Measurements from ENCODE around the gene MRPL21. TPM values are rescaled to one million over a fixed set of nuclear protein-coding genes. Genes with fewer than 3 reads are reported as not detected.
A peak's percentile ranks its signal among the peaks of the same experiment; 100 is the strongest.

The MRPL21 gene
- total and polyA plus RNA-seq, 9 of the 15 experiments (the other 6 are each of a cell fraction or from before 2014, with no cell fraction given) = 196 to 618 (median 232) TPM

DNA sequence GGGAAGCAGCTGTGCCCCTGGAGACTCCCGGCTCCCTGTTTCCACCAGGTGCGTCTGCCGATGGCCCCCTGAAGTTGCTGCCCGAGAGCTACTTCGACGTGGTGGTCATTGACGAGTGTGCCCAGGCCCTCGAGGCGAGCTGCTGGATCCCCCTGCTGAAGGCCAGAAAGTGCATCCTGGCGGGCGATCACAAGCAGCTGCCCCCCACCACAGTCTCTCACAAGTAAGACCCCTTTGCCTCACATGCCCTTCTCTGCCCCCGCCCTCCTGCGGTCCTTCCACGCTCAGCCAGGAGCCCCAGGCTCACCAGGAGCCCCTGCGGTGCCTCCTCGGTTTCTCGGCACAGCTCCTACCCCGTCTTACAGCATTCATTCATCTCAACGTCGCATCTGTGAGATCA is 25.5 kb upstream of the MRPL21 start:
- Histone ChIP-seq H3K9me3 (replicated peaks; ENCODE audit: control insufficient read depth, insufficient read depth, low read depth, low read length) (peaks cover 14% of the 10 kb centered on the region), H3K9ac (ENCODE audit: insufficient read depth in 1 of 2, low read depth in 2 of 2, low read length in 2 of 2) (no peak overlapping the region; a peak in 1 of 4 replicates), H2AFZ (ENCODE audit: low read depth, low read length) (no peak overlapping the region), H3K4me1 (replicated peaks in 1 of 2; ENCODE audit: control insufficient read depth in 2 of 2, insufficient read depth in 2 of 2, low read length in 2 of 2) (peaks cover 0 to 5% of the 10 kb centered on the region in 2 experiments; a peak in 1 of 5 replicates), H3K4me2 (ENCODE audit: insufficient read depth, low read length) (no peak overlapping the region), H4K20me1 (replicated peaks; ENCODE audit: control insufficient read depth, insufficient read depth, low read length) (no peaks in the 10 kb centered on the region), H3K4me3 (no peak overlapping the region), H3K27me3 (ENCODE audit: control insufficient read depth in 2 of 2, insufficient read depth in 2 of 2, low read length in 2 of 2) (no peaks in the 10 kb centered on the region), H3K36me3 (ENCODE audit: control insufficient read depth, insufficient read depth, low read length) (peaks cover 87% of the 10 kb centered on the region), H3K79me2 (ENCODE audit: control insufficient read depth, insufficient read depth, low read length) (no peaks in the 10 kb centered on the region; the same call in 2 of the 3 replicates), H3K9me1 (ENCODE audit: control insufficient read depth, insufficient read depth, low read length) (no peaks in the 10 kb centered on the region), H3K27ac (ENCODE audit: extremely low read depth, low read depth, low read length) (no peak overlapping the region)
- DNase-seq (ENCODE audit: extremely low read depth in 1 of 4, low spot score in 3 of 4) = no peak
- BruUV-seq (replicated peaks) = no TSS peak
- TF ChIP-seq SIX5 (IDR thresholded peaks at IDR 0.05; ENCODE audit: borderline replicate concordance in 1 of 2, insufficient read depth in 1 of 2, low read depth in 1 of 2, low read length in 2 of 2) (no peak), RBFOX2 (IDR thresholded peaks at IDR 0.05; ENCODE audit: low read depth, low read length) (0 out of 2 replicates have a peak, but pooled peaks have one; percentile 18)
- in situ Hi-C loops (cut with MboI) (no loop called here), intact Hi-C loops (cut with micrococcal nuclease) (no loop called here)
- CTCF ChIA-PET (ENCODE audit: low intra/inter-chr PET ratio) = no interaction called here
- POLR2A ChIA-PET = interaction anchor here (0.6 to 1.2 kb wide), 2 partner anchors 41 to 56 kb away, joined by 3 to 4 read pairs; no protein-coding TSS in a partner anchor
- over 99% methylated on average over 17 of the region's 20 CpGs for WGBS (ENCODE audit: insufficient coverage, low coverage, missing lambda C conversion rate)
- FAIRE-seq = no peak
- ATAC-seq = no peak

DNA sequence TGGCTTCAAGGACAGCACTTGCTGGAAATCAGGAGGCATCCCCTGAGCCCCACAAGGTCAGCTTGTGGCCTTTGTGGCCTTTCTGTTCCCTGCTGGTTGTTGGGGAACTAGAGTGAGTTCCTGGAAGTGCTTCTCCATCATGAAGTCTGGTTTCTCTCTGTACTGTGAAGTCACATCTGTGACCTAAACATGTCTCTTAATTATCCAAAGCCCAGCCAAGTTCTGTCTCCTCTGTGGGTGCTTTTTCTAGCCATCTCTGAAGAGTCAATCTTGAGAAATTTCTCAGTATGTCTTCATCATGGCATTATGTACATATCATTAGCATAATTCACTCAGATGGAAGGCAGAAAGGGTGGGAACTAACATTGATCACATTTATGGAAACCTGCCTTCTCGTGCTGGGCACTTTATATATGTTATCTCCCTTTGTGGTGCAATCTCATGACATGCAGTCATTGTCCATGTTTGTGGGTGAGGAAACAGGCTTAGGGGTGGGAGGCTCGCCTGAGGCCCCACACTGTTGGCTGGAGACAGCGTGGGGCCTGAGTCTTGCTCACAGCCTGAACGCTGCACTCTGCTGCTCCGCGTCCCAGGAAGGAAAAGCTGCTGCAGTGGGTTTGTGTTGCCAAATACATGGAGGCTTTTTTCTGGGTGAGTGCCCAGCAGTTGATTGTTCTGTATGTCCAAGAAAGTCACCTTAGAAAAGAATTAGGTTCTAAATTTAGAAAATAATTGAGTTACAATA is 24.7 kb upstream of the MRPL21 start:
- no peaks in the 10 kb centered on the region for H3K27me3 ChIP-seq (ENCODE audit: control insufficient read depth in 2 of 2, insufficient read depth in 2 of 2, low read length in 2 of 2)
- no peak overlapping the region for H3K9ac ChIP-seq (ENCODE audit: insufficient read depth in 1 of 2, low read depth in 2 of 2, low read length in 2 of 2)
- WGBS (ENCODE audit: insufficient coverage, low coverage, missing lambda C conversion rate) = 92% methylated on average over 6 of the region's 6 CpGs
- no peak overlapping the region for H3K4me2 ChIP-seq (ENCODE audit: insufficient read depth, low read length)
- no peaks in the 10 kb centered on the region for H4K20me1 ChIP-seq (replicated peaks; ENCODE audit: control insufficient read depth, insufficient read depth, low read length)
- no peaks in the 10 kb centered on the region for H3K9me1 ChIP-seq (ENCODE audit: control insufficient read depth, insufficient read depth, low read length)
- peaks cover 14% of the 10 kb centered on the region for H3K9me3 ChIP-seq (replicated peaks; ENCODE audit: control insufficient read depth, insufficient read depth, low read depth, low read length)
- H3K27ac ChIP-seq (ENCODE audit: extremely low read depth, low read depth, low read length) = no peak overlapping the region
- intact Hi-C loops (cut with micrococcal nuclease) (no loop called here), in situ Hi-C loops (cut with MboI) (no loop called here)
- no peak for DNase-seq (ENCODE audit: extremely low read depth in 1 of 4, low spot score in 3 of 4)
- ChIA-PET CTCF (ENCODE audit: low intra/inter-chr PET ratio) (no interaction called here), POLR2A (interaction anchor here (0.6 to 1.2 kb wide), 3 partner anchors 14 to 57 kb away, joined by 3 to 4 read pairs (median 3); no protein-coding TSS in a partner anchor)
- H3K79me2 ChIP-seq (ENCODE audit: control insufficient read depth, insufficient read depth, low read length) = no peaks in the 10 kb centered on the region; the same call in 2 of the 3 replicates
- no peak for FAIRE-seq
- BruUV-seq (replicated peaks) = no TSS peak
- H3K36me3 ChIP-seq (ENCODE audit: control insufficient read depth, insufficient read depth, low read length) = peaks cover 88% of the 10 kb centered on the region
- no peak for ATAC-seq
- peaks cover 0 to 5% of the 10 kb centered on the region in 2 experiments; a peak in 1 of 5 replicates for H3K4me1 ChIP-seq (replicated peaks in 1 of 2; ENCODE audit: control insufficient read depth in 2 of 2, insufficient read depth in 2 of 2, low read length in 2 of 2)
- H2AFZ ChIP-seq (ENCODE audit: low read depth, low read length) = no peak overlapping the region
- no peak overlapping the region for H3K4me3 ChIP-seq
- TF ChIP-seq MED1 (CRISPR knock-in tag; IDR thresholded peaks at IDR 0.05; ENCODE audit: borderline replicate concordance) = no peak
- TF ChIP-seq, protein P1, sequence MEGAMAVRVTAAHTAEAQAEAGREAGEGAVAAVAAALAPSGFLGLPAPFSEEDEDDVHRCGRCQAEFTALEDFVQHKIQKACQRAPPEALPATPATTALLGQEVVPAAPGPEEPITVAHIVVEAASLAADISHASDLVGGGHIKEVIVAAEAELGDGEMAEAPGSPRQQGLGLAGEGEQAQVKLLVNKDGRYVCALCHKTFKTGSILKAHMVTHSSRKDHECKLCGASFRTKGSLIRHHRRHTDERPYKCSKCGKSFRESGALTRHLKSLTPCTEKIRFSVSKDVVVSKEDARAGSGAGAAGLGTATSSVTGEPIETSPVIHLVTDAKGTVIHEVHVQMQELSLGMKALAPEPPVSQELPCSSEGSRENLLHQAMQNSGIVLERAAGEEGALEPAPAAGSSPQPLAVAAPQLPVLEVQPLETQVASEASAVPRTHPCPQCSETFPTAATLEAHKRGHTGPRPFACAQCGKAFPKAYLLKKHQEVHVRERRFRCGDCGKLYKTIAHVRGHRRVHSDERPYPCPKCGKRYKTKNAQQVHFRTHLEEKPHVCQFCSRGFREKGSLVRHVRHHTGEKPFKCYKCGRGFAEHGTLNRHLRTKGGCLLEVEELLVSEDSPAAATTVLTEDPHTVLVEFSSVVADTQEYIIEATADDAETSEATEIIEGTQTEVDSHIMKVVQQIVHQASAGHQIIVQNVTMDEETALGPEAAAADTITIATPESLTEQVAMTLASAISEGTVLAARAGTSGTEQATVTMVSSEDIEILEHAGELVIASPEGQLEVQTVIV (CRISPR knock-in tag; IDR thresholded peaks at IDR 0.05; ENCODE audit: borderline replicate concordance) = no peak
- TF ChIP-seq, protein P2, sequence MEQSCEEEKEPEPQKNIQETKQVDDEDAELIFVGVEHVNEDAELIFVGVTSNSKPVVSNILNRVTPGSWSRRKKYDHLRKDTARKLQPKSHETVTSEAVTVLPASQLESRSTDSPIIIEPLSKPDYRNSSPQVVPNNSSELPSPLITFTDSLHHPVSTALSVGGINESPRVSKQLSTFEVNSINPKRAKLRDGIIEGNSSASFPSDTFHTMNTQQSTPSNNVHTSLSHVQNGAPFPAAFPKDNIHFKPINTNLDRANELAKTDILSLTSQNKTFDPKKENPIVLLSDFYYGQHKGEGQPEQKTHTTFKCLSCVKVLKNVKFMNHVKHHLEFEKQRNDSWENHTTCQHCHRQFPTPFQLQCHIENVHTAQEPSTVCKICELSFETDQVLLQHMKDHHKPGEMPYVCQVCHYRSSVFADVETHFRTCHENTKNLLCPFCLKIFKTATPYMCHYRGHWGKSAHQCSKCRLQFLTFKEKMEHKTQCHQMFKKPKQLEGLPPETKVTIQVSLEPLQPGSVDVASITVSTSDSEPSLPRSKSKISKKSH (CRISPR knock-in tag; IDR thresholded peaks at IDR 0.05) = no peak

Measured in K562 (cell line).